GM19395 (cell line): Measurements from ENCODE around the gene ORAI3.

ENCODE experiments used
- ATAC-seq: cut with Tn5 transposase; IDR thresholded peaks from one replicate; pipeline ENCODE4 v1.9.1; 2021; ENCODE audit warnings: mild to moderate bottlenecking, moderate library complexity; ENCODE audit not compliant: unreplicated experiment

The ORAI3 gene

DNA sequence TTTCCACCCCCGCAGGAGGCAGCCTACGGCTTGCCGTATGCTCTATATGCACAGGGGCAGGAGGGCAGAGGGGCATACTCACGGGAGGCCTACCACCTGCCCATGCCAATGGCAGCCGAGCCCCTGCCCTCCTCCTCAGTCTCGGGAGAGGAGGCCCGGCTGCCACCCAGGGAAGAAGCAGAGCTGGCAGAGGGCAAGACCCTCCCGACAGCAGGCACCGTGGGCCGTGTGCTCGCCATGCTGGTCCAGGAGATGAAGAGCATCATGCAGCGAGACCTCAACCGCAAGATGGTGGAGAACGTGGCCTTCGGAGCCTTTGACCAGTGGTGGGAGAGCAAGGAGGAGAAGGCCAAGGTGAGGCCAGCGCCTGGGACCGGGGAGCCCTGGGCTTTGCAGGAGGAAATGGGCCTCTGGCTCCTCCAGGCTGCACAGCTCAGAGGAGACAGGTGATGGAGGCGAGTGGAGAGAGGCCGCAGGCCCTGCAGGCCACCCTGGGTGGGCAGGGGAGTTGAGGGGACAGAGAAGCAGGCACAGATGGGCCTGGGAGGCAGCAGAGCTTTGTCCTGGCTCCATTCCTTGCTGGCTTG, 17.3 kb downstream of the ORAI3 start:
- no peak for ATAC-seq

- no peak for ATAC-seq
These were observed 18.9 kb downstream of the ORAI3 start for GRCh38 chr16:30967795-30968194.

DNA sequence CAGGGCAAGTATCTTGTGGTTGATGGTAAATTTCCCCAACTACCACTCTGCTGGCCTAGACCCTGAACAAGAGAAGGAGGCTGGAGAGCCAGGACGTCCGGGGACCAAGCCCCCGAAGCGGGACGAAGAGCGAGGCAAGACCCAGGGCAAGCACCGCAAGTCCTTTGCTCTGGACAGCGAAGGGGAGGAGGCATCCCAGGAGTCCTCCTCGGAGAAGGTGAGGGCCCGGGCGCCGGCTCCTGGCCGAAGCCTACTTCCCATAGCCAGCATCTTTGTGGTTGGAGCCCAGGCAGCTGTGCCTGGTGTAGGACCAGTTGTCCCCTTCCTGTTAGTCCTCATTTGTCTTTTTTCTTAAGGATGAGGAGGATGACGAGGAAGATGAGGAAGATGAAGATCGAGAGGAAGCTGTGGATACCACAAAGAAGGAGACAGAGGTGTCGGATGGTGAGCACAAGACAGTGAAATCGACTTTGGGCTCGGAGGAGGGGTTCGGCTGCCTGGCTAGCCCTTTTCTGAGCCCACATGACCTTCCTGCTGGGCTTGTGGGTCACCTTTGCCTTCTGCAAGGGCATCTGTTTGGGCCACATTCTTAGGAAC, 20.5 kb downstream of the ORAI3 start:
- no peak for ATAC-seq

DNA sequence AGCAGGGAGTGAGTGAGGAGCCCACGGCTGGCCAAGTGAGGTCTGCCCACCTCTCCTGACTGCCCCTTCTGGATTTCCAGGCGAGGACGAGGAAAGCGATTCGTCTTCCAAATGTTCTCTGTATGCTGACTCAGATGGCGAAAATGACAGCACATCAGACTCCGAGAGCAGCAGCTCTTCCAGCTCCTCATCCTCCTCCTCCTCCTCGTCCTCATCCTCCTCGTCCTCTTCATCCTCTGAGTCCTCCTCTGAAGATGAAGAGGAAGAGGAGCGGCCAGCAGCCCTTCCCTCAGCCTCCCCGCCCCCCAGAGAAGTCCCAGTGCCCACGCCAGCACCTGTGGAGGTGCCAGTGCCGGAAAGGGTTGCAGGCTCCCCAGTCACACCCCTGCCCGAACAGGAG, 22.4 kb downstream of the ORAI3 start:
- no peak for ATAC-seq

- ATAC-seq, result no peak
These were observed 24.0 kb downstream of the ORAI3 start for GRCh38 chr16:30972872-30973271.

GRCh38 chr16:30974348-30974747, 25.5 kb downstream of the ORAI3 start:
- ATAC-seq, result no peak

GRCh38 chr16:30976486-30976885, 27.6 kb downstream of the ORAI3 start:
- no peak for ATAC-seq

GRCh38 chr16:30977502-30977901, 28.6 kb downstream of the ORAI3 start:
- no peak for ATAC-seq

GRCh38 chr16:30979170-30980022, 30.5 kb downstream of the ORAI3 start:
- no peak for ATAC-seq

- no peak for ATAC-seq
These were observed 31.1 kb downstream of the ORAI3 start for GRCh38 chr16:30980023-30980371.

DNA sequence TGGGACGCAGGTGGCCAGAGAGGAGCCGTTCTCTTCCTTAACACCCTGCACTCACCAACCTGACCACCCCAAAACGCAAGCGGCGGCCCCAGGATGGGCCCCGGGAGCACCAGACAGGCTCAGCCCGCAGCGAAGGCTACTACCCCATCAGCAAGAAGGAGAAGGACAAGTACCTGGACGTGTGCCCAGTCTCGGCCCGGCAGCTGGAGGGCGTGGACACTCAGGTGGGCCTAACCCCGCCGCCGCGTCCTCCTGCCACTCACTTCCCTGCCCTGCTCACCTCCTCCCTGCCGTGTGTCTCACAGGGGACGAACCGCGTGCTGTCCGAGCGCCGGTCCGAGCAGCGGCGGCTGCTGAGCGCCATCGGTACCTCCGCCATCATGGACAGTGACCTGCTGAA, 31.6 kb downstream of the ORAI3 start:
- no peak for ATAC-seq

DNA sequence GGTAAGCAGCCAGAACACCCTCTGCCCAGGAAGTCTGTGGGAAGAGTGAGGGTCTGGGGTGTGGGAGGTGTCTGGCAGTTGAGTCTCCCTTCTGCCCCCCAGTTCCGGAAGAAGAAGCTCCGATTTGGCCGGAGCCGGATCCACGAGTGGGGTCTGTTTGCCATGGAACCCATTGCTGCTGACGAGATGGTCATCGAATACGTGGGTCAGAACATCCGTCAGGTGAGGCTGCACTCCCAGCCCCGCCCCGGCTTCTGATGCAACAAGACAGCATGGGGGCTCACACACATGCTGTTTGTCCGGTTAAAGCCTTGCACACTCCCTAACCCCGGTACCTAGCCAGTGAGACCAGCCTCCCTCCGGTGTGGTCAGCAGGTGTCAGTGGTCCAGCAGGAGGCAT, 32.1 kb downstream of the ORAI3 start:
- no peak for ATAC-seq

DNA sequence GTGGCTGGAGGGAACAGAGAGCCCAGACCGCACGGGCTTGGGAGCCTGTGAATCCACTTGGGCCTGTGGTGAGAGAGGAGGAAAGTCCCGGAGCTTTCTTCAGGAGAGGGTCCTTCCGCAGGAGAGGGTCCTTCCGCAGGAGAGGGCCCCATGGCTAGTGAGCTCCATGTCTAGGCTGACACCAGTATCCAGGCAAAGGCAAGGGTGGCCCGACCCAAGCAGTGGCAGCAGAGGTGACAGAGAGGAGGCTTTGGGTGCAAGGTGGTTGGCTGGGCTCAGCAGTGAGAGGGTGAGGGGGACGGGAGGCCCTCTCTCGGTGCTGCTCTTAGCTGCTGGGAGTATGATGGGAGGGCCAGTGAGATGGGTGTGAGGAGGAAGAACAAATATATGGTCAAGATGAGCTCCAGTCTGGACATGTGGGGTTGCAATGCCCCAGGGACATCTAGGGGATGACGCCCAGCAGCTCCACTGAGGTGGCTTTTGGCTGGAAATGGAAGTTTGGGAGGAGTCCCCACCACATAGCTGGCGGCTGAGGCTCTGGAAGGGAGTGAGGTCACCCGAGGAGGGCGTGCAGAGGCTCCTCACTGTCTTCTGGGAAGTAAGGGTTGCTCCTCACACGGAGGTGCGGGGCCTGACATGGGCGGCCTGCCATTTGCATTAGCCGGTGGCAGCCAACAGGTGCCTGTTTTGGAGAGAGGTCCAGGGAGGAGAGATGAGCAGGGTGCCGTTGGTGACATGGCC, 33.9 kb downstream of the ORAI3 start:
- ATAC-seq, result no peak

GRCh38 chr16:30983289-30983889, 34.5 kb downstream of the ORAI3 start:
- no peak for ATAC-seq

DNA sequence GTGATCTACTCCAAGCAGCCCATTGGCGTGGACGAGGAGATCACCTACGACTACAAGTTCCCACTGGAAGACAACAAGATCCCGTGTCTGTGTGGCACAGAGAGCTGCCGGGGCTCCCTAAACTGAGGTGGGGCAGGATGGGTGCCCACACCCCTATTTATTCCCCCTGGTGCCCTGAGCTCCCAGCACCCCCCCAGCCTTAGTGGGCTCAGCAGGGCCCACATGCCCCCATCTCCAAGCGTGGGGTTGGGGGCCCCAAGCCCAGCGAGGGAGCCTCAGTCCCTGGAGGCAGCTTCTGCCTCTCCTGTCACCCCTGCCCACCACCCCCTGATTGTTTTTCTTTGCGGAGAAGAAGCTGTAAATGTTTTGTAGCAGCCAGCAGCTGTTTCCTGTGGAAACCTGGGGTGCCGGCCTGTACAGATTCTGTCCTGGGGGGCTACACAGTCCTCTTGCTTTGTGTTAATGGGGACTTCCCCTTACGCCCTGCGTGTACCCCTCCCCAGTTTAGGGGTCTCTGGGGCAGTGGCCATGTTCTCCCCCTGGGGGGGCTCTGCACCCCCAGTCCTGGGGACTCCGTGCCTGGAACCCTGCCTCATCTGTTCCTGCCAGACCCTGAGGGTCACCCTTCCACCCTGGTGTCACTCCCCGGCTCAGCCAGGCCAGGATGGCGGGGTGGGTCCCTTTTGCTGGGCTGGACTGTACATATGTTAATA, 35.2 kb downstream of the ORAI3 start:
- no peak for ATAC-seq

- ATAC-seq, result no peak
These were observed 36.0 kb downstream of the ORAI3 start, which contains the start of gene HSD3B7 for GRCh38 chr16:30984669-30985400. Gene HSD3B7, plus strand, starts transcription at chr16:30985207. Its CDS starts 452 bp downstream, at chr16:30985659.

- no peak for ATAC-seq
These were observed 36.7 kb downstream of the ORAI3 start for GRCh38 chr16:30985401-30986128.

DNA sequence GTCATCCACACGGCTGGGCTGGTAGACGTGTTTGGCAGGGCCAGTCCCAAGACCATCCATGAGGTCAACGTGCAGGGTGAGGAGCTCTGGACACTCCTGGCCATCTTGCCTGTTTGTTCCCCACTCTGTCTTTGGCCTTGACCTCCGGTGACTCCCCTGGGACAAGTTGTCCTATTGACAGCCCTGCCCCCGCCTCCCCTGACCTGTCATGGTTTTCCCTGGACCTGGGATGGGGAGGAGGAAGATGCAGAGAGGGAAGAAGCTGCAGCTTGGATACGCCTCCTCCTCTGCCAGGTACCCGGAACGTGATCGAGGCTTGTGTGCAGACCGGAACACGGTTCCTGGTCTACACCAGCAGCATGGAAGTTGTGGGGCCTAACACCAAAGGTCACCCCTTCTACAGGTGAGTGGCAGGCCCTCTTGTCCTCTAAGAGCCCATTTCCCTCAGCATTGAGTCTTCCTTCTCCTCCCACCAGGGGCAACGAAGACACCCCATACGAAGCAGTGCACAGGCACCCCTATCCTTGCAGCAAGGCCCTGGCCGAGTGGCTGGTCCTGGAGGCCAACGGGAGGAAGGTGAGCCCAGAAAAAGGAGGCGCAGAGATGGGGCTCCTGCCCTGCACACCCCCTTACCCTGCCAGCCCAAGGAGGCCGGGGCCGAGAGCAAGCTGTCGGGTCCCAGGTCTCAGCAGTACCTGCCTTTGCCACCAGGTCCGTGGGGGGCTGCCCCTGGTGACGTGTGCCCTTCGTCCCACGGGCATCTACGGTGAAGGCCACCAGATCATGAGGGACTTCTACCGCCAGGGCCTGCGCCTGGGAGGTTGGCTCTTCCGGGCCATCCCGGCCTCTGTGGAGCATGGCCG, 37.5 kb downstream of the ORAI3 start:
- ATAC-seq, result no peak
